ENCODE measurements around the gene TMEM40.
"Not testable (repeated sequence)": the region's sequence is repeated elsewhere in the genome, so short reads cannot be mapped to it uniquely, and the experiment has no call there.

TMEM40 gene

GRCh38 chr3:12782172-12782815 is 23.2 kb upstream of the TMEM40 start:
- no peak overlapping the region for H3K27ac ChIP-seq
- no peak for TF ChIP-seq CTCF (IDR thresholded peaks at IDR 0.05)

GRCh38 chr3:12780751-12781150 is 21.7 kb upstream of the TMEM40 start:
- H3K27ac ChIP-seq: no peak overlapping the region
- H3K36me3 ChIP-seq: no peaks in the 10 kb centered on the region
- H3K9me3 ChIP-seq: no peaks in the 10 kb centered on the region
- H3K4me3 ChIP-seq (ENCODE audit: low read depth in 1 of 2, low read length in 1 of 2): no peak overlapping the region
- no peak for TF ChIP-seq CTCF (IDR thresholded peaks at IDR 0.05)
- peaks cover 20 to 30% of the 10 kb centered on the region in 2 experiments for H3K4me1 ChIP-seq (ENCODE audit: control insufficient read depth in 1 of 2, insufficient read depth in 1 of 2, low read depth in 1 of 2, low read length in 1 of 2)
- H3K27me3 ChIP-seq: peaks cover 22% of the 10 kb centered on the region

More at GRCh38 chr3:12782172-12782815, 23.2 kb upstream of the TMEM40 start:
- Histone ChIP-seq H3K36me3 (no peaks in the 10 kb centered on the region), H3K9me3 (no peaks in the 10 kb centered on the region), H3K4me1 (ENCODE audit: control insufficient read depth in 1 of 2, insufficient read depth in 1 of 2, low read depth in 1 of 2, low read length in 1 of 2) (peaks cover 20 to 30% of the 10 kb centered on the region in 2 experiments), H3K4me3 (ENCODE audit: low read depth in 1 of 2, low read length in 1 of 2) (no peak overlapping the region), H3K27me3 (peaks cover 14% of the 10 kb centered on the region)

- H3K27ac ChIP-seq: no peak overlapping the region
- no peak overlapping the region for H3K4me3 ChIP-seq (ENCODE audit: low read depth in 1 of 2, low read length in 1 of 2)
- no peaks in the 10 kb centered on the region for H3K9me3 ChIP-seq
- peaks cover 39% of the 10 kb centered on the region for H3K27me3 ChIP-seq
- no peaks in the 10 kb centered on the region for H3K36me3 ChIP-seq
- no peak for TF ChIP-seq CTCF (IDR thresholded peaks at IDR 0.05)
- no peaks in the 10 kb centered on the region for H3K4me1 ChIP-seq (ENCODE audit: control insufficient read depth in 1 of 2, insufficient read depth in 1 of 2, low read depth in 1 of 2, low read length in 1 of 2)
Observed at GRCh38 chr3:12777171-12777570, 18.1 kb upstream of the TMEM40 start.

- not testable (repeated sequence) for H3K36me3 ChIP-seq; H3K27ac ChIP-seq; H3K4me3 ChIP-seq (ENCODE audit: low read depth in 1 of 2, low read length in 1 of 2); H3K9me3 ChIP-seq; H3K4me1 ChIP-seq (ENCODE audit: control insufficient read depth in 1 of 2, insufficient read depth in 1 of 2, low read depth in 1 of 2, low read length in 1 of 2)
- H3K27me3 ChIP-seq: peaks cover 31% of the 10 kb centered on the region
Observed at GRCh38 chr3:12775970-12776369, 16.9 kb upstream of the TMEM40 start.

GRCh38 chr3:12775226-12775625 is 16.2 kb upstream of the TMEM40 start:
- H3K4me3 ChIP-seq (ENCODE audit: low read depth in 1 of 2, low read length in 1 of 2): no peak overlapping the region
- TF ChIP-seq CTCF (IDR thresholded peaks at IDR 0.05): no peak
- peaks cover 31% of the 10 kb centered on the region for H3K27me3 ChIP-seq
- no peaks in the 10 kb centered on the region for H3K36me3 ChIP-seq
- no peak overlapping the region for H3K27ac ChIP-seq
- no peaks in the 10 kb centered on the region for H3K4me1 ChIP-seq (ENCODE audit: control insufficient read depth in 1 of 2, insufficient read depth in 1 of 2, low read depth in 1 of 2, low read length in 1 of 2)
- H3K9me3 ChIP-seq: no peaks in the 10 kb centered on the region

GRCh38 chr3:12774619-12775018 is 15.6 kb upstream of the TMEM40 start:
- no peak for TF ChIP-seq CTCF (IDR thresholded peaks at IDR 0.05)
- no peak overlapping the region for H3K27ac ChIP-seq
- peaks cover 31% of the 10 kb centered on the region for H3K27me3 ChIP-seq

More at GRCh38 chr3:12774619-12775018, 15.6 kb upstream of the TMEM40 start:
- Histone ChIP-seq H3K36me3 (no peaks in the 10 kb centered on the region), H3K4me1 (ENCODE audit: control insufficient read depth in 1 of 2, insufficient read depth in 1 of 2, low read depth in 1 of 2, low read length in 1 of 2) (no peaks in the 10 kb centered on the region), H3K4me3 (ENCODE audit: low read depth in 1 of 2, low read length in 1 of 2) (no peak overlapping the region), H3K9me3 (no peaks in the 10 kb centered on the region)
